ENCODE results near the gene HDLBP. TPM values are rescaled to one million over a fixed set of nuclear protein-coding genes. Genes with fewer than 3 reads are reported as not detected.

The HDLBP gene
- total RNA-seq, 1 donor from 2014 or later: 216 TPM

DNA sequence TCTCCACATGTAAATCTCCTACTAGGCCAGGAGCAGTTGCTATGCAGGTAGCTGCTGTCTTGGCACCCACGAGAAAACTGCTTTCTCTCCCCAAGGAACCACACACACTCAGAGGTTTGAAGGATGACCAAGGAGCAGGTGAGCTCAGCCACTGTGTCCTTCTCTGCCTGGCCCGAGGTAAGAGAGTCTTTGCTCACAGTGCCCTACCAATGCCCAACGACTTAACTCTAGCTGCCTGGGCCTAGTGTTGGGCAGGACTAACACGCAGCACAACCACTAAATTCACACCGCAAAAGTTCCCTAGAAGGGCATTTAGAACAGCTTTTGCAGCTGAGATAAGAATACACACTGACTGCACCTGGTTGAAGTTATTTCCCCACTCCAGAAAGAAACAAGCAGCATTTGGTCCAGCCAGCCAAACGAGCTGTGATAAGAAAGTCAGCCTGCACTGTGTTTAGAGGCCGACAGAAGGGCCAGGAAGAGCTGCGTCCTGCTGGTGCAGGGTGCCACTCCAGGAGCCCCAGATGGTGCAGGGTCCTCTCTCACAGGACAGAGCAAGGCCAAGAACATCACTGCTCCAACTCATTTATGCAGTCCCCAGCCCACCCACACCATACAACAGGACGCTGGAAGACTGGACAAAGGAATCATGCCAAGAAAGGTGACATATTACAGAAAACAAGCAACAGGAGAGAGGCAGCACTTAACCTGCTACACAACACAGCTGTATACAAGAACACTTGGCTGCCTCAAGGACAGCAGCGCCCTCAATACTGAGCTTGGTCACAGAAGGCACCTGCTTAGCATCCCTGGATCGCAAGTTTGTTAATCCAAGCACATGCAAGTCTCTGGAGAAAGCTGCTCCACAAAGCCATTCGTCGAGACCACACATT, 12.5 kb downstream of the HDLBP start:
- H3K27me3 Mint-ChIP-seq (ENCODE audit: unreplicated experiment): peaks cover 2% of the 10 kb centered on the region
- no peaks in the 10 kb centered on the region for H3K36me3 Mint-ChIP-seq (ENCODE audit: unreplicated experiment)
- peaks cover 35% of the 10 kb centered on the region for H3K4me1 Mint-ChIP-seq (ENCODE audit: low read depth, unreplicated experiment)
- no peaks in the 10 kb centered on the region for H3K9me3 Mint-ChIP-seq (ENCODE audit: unreplicated experiment)
- TF ChIP-seq, protein P1, sequence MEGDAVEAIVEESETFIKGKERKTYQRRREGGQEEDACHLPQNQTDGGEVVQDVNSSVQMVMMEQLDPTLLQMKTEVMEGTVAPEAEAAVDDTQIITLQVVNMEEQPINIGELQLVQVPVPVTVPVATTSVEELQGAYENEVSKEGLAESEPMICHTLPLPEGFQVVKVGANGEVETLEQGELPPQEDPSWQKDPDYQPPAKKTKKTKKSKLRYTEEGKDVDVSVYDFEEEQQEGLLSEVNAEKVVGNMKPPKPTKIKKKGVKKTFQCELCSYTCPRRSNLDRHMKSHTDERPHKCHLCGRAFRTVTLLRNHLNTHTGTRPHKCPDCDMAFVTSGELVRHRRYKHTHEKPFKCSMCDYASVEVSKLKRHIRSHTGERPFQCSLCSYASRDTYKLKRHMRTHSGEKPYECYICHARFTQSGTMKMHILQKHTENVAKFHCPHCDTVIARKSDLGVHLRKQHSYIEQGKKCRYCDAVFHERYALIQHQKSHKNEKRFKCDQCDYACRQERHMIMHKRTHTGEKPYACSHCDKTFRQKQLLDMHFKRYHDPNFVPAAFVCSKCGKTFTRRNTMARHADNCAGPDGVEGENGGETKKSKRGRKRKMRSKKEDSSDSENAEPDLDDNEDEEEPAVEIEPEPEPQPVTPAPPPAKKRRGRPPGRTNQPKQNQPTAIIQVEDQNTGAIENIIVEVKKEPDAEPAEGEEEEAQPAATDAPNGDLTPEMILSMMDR (IDR thresholded peaks at IDR 0.05; ENCODE audit: partially characterized antibody, unreplicated experiment): no peak
- peak overlapping the region; percentile 69 for H3K27ac Mint-ChIP-seq (ENCODE audit: unreplicated experiment)
- peak overlapping the region; percentile 20 for H3K4me3 Mint-ChIP-seq (ENCODE audit: unreplicated experiment)
- no peak for DNase-seq

DNA sequence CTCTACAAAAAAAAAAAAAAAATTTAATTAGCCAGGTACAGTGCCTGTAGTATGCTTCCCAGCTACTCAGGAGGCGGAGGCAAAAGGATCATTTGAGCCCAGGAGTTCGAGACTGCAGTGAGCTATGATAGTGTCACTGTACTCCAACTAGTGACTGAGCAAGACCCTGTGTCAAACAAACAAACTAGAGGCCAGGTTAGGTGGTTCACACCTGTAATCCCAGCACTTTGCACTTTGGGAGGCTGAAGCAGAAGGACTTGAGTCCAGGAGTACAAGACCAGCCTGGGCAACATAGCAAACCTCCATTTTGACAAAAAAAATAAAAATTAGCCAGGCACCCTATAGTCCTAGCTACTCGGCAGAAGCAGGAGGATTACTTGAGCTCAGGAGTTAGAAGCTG, 13.4 kb downstream of the HDLBP start:
- Mint-ChIP-seq H3K4me1 (ENCODE audit: low read depth, unreplicated experiment) (peaks cover 40% of the 10 kb centered on the region), H3K36me3 (ENCODE audit: unreplicated experiment) (no peaks in the 10 kb centered on the region), H3K27me3 (ENCODE audit: unreplicated experiment) (peaks cover 3% of the 10 kb centered on the region), H3K4me3 (ENCODE audit: unreplicated experiment) (no peak overlapping the region), H3K27ac (ENCODE audit: unreplicated experiment) (no peak overlapping the region), H3K9me3 (ENCODE audit: unreplicated experiment) (no peaks in the 10 kb centered on the region)
- DNase-seq: no peak
- TF ChIP-seq, protein P1 (IDR thresholded peaks at IDR 0.05; ENCODE audit: partially characterized antibody, unreplicated experiment): no peak

DNA sequence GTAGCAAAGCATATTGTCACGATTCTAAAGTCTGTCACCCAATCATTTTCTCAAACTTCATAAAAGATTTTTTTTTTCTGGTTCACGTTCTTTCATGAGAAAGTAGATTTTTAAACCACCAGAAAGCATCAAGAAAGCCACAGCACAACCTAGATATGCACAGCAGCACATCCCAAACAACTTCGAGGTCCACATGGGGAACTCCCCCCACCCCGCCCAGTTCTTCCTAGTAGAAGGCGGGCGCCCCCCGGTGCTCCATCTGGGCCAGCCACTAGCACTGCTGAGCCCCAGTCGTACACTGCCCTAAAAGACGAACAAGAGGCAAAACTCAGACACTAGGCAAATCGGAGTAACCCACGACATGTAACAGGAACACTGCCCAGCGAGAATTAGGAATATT, 15.5 kb downstream of the HDLBP start:
- no peak for DNase-seq
- H3K27ac Mint-ChIP-seq (ENCODE audit: unreplicated experiment): no peak overlapping the region

DNA sequence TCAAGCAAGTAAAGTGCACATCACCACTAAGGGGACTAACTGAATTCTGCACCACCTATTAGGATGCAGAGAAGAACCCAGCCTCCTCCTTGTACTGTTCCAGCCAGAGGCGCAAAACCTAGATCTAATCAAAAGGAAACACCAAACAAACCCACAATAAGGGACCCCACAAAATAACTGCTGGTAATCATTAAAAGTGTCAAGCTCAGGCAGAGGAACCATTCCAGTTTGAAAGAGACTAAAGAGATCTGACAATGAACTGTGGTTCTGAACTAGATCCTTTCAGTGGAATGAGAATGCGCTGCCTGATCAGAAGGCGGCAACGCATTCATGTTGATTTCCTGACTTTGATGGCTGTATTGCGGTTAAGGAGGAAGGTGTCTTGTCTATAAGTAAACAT, 16.8 kb downstream of the HDLBP start:
- H3K4me3 Mint-ChIP-seq (ENCODE audit: unreplicated experiment): no peak overlapping the region
- peaks cover 30% of the 10 kb centered on the region for H3K4me1 Mint-ChIP-seq (ENCODE audit: low read depth, unreplicated experiment)
- DNase-seq: no peak
- TF ChIP-seq, protein P1 (IDR thresholded peaks at IDR 0.05; ENCODE audit: partially characterized antibody, unreplicated experiment): no peak
- no peaks in the 10 kb centered on the region for H3K36me3 Mint-ChIP-seq (ENCODE audit: unreplicated experiment)
- H3K27me3 Mint-ChIP-seq (ENCODE audit: unreplicated experiment): peaks cover 7% of the 10 kb centered on the region
- no peak overlapping the region for H3K27ac Mint-ChIP-seq (ENCODE audit: unreplicated experiment)
- no peaks in the 10 kb centered on the region for H3K9me3 Mint-ChIP-seq (ENCODE audit: unreplicated experiment)

More for the DNA sequence above, 15.5 kb downstream of the HDLBP start:
- Mint-ChIP-seq H3K4me1 (ENCODE audit: low read depth, unreplicated experiment) (peaks cover 42% of the 10 kb centered on the region), H3K4me3 (ENCODE audit: unreplicated experiment) (no peak overlapping the region), H3K36me3 (ENCODE audit: unreplicated experiment) (no peaks in the 10 kb centered on the region), H3K27me3 (ENCODE audit: unreplicated experiment) (peaks cover 7% of the 10 kb centered on the region), H3K9me3 (ENCODE audit: unreplicated experiment) (no peaks in the 10 kb centered on the region)
- TF ChIP-seq, protein P1 (IDR thresholded peaks at IDR 0.05; ENCODE audit: partially characterized antibody, unreplicated experiment): no peak

DNA sequence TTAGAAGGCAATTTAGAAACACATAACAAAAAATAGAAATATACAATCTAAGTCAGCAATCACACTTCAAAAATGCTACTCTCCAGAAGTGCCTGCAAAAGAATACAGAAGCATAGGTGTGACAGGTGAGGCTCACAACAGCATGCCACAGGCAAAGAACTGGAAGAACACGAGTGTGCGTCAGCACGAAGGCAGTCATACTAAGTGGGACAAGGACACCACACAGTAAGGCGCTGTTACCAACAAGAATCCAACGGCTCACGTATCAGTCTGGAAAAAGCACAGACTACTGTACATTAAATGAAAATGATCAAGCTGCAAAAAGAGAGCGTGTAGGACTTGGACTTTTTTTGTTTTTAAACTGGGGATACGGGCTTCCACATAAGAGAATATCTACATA, 18.7 kb downstream of the HDLBP start:
- no peaks in the 10 kb centered on the region for H3K36me3 Mint-ChIP-seq (ENCODE audit: unreplicated experiment)
- TF ChIP-seq, protein P1 (IDR thresholded peaks at IDR 0.05; ENCODE audit: partially characterized antibody, unreplicated experiment): no peak

More for the DNA sequence above, 18.7 kb downstream of the HDLBP start:
- H3K27ac Mint-ChIP-seq (ENCODE audit: unreplicated experiment): no peak overlapping the region
- no peaks in the 10 kb centered on the region for H3K9me3 Mint-ChIP-seq (ENCODE audit: unreplicated experiment)
- H3K4me1 Mint-ChIP-seq (ENCODE audit: low read depth, unreplicated experiment): peaks cover 16% of the 10 kb centered on the region
- H3K27me3 Mint-ChIP-seq (ENCODE audit: unreplicated experiment): peaks cover 5% of the 10 kb centered on the region
- H3K4me3 Mint-ChIP-seq (ENCODE audit: unreplicated experiment): no peak overlapping the region
- DNase-seq: no peak

All from glutamatergic neuron (in vitro differentiated cells).